Stimulated activated CD4-positive, alpha-beta T cell treated with anti-CD3 and anti-CD28 coated beads, Interleukin-15, amount 100 ng/mL, for 24 hours (primary cell): ENCODE measurements around the gene COL15A1.
"Not testable (repeated sequence)": the region's sequence is repeated elsewhere in the genome, so short reads cannot be mapped to it uniquely, and the experiment has no call there.

Source experiments
- DNase-seq: peaks from one replicate; pipeline ENCODE4 v3.0.0-alpha.2; 2020

Gene COL15A1

DNA sequence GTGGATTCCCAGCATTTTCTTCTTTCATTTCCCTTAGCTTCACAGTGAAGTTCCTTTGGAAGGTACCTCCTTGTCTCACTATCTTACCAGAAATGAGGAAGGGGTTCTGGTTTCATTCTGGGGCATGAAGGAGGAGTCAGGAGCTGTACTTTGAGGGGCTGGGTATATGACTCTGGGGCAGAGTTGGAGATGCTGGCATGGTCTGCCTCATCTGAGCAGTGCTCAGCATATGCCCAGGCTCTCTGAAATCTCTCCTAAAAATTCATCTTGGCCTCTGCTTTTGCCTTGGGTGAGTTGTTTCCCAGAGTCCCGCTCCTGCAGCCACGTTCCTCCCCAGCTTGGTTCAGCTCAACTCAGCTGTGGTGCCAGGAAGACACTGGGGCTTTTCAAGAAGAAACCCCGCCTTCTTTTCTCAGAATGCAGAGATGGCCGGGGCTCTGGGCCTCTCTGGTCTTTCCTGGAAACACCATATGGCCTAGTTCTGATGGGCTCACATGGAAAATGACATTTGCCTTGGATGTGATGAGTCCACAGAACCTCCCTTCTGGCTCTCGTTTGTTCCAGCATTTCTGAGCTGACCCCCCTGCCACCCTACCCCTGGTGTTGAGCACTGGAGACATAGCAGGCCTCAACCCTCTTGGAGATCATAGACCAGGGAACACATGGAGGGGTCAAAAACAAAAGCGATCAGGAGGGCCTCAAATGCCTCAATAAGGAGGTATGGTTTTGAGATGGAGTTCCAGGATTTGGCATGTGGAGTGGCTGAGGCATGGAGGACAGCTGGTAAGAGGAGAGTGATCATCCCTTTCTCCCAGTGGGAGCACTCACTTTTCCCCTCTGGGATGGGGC is 149.2 kb downstream of the COL15A1 start:
- peak; percentile 44 for DNase-seq

- peak; percentile 17 for DNase-seq
Observed at GRCh38 chr9:99093492-99093791, 149.7 kb downstream of the COL15A1 start.

DNA sequence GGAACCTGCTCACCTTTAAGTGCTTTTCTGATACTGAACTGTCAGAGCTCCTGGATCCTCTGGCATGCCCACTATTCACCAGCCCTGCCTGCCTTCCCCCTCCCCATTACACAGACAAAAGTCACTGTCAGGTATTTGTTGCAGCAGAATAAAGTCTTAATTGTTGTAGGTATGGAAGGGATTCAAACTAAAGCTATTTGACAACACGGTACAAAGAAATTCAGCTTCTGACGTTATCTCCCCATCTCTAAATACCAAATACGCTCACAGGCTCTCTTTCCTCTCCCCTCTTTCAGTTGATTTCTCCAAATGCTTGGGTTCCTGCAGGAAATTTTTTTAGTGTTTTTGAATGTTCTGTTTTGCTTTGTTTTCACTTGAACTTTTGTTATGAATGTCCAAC is 151.9 kb downstream of the COL15A1 start:
- no peak for DNase-seq

GRCh38 chr9:99096409-99096808 is 152.7 kb downstream of the COL15A1 start:
- no peak for DNase-seq

DNA sequence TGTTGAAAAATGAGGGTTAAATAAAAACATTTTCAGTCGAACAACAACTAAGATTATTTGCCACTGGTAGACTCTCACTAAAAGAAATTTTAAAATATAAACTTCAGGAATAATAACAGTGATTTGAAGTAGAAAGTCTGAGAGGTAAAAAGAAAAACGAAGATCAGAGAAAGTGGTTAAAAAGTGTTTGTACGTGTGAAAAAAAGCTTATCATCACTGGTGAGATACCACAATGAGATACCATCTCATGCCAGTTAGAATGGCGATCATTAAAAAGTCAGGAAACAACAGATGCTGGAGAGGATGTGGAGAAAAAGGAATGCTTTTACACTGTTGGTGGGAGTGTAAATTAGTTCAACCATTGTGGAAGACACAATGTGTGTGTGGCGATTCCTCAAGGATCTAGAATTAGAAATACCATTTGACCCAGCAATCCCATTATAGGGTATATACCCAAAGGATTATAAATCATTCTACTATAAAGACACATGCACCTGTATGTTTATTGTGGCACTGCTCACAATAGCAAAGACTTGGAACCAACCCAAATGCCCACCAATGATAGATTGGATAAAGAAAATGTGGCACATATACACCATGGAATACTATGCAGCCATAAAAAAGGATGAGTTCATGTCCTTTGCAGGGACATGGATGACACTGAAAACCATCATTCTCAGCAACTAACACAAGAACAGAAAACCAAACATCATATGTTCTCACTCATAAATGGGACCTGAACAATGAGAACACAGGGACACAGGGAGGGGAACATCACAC is 156.3 kb downstream of the COL15A1 start:
- not testable (repeated sequence) for DNase-seq

DNA sequence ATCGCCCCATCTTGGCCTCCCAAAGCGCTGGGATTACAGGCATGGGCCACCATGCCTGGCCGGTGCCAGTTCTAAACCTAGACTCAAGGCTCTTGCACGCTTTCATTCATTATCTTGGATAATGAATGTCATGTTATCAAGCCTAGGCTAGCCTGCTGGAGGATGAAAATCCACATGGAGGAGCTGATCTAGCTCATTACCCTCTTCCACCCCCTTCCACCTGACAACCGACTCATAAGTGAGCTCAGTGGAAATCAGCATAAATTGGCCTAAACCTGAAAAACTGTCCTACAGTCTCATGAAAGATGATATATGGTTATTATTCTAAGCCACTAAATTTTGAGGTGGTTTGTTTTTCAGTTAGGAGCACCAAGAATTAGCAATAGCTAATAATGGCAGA is 157.6 kb downstream of the COL15A1 start:
- DNase-seq: no peak

DNA sequence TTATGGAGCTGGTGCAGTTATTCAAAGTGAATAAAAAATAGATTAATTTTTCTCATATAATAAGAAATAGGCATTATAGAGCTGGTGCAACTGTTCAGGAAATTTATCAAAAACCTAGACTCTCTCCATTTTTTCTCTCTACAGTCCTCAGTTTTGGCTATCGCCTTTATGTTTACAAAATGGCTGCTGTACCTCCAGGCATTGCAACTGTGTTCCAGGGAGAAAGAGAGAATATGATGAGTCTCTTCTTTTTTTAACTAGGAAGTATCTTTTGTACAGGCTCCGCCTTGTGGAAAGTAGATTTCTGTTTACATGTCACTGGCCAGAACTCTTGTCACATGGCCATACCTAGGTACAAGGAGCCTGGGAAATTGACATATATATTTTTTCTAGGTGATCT is 158.1 kb downstream of the COL15A1 start:
- DNase-seq: no peak

- no peak for DNase-seq
Observed at GRCh38 chr9:99103054-99103895, 159.6 kb downstream of the COL15A1 start.

DNA sequence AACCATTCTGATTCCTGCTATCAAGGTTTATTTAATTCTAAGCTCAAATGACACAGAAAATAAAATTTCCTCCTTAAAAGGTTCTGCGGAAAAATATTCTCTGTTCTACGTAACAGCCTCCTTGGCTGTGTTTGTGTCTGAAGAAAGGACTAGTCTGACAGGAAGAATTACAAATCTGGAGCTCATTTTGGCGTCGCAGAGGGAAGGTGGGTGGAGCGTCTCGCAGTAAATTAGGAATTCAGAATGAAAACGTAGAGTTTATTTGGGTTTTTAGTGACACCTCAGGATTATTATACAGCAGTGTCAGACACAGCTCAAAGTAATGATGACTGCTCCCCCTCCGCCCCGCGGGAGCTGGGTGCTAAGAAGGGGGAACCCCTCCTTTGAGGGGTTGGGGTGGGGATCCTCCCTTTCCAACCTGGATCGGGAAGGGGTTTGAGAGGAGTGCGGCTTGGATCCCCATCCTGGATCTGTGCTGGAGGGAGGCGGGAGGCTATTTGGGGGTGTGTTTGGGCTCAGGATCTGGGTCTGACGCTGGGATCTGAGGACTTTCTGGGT is 160.3 kb downstream of the COL15A1 start:
- DNase-seq: no peak

GRCh38 chr9:99104459-99105151 is 160.9 kb downstream of the COL15A1 start, which contains the start of gene TGFBR1:
Gene TGFBR1, plus strand, starts transcription at chr9:99105113. Its CDS starts 93 bp downstream, at chr9:99105206.
- peak; percentile 95 for DNase-seq

DNA sequence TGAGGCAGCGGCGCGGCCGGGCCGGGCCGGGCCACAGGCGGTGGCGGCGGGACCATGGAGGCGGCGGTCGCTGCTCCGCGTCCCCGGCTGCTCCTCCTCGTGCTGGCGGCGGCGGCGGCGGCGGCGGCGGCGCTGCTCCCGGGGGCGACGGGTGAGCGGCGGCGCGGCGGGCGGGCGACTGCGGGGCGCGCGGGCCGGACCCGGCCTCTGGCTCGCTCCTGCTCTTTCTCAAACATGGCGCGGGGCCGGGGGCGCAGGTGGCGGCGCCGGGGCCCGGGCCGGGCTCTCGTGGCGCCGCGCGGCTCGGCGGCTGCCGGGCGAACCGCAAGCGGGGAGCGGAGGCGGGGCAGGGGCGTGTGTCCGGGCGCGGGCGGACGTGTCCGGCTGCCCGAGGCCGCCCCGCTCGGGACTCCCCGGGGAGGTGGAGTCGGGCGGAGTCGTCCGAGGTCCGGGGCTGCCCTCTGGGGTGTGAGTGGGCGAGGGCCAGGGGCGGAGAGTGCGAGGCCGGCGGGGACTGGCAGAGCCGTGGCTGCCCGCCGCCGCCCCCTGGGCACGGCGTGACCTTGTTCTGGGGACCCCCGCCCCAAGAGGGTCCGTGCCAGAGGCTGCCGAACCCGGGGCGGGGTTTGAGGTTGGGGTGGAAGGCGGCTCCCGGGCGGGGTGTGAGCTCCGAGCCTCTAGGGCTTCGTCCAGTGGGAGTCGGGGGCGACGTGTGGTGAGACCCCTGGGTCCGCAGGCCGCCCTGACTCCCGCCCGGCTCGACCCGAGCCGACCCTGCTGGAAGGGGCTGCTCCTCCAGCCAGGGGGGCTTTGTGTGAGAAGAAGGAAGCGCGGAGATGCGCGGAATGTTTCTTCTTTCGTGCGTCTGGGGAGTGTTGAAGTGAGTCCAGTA is 161.7 kb downstream of the COL15A1 start:
- peak; percentile 54 for DNase-seq

GRCh38 chr9:99106044-99106375 is 162.3 kb downstream of the COL15A1 start:
- no peak for DNase-seq

GRCh38 chr9:99107421-99107820 is 163.7 kb downstream of the COL15A1 start:
- no peak for DNase-seq

DNA sequence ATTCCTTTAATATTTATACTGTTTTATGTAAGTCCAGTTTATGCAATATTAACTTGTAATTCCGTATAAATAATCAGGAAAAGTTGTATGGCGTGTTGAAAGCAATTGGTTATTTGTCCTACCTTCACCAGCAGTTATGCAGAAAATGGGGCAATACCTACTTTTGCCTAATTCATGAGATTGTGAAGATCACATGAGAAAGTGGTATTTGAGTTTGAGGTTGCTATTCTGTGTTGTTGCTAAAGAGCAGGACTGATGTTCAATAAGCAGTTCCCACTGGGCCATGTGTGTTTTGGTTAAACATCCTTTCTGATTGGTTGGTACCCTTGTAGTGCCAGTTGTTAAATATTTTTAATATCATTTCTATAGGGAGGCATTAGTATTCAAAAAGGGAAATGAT is 164.4 kb downstream of the COL15A1 start:
- DNase-seq: no peak

DNA sequence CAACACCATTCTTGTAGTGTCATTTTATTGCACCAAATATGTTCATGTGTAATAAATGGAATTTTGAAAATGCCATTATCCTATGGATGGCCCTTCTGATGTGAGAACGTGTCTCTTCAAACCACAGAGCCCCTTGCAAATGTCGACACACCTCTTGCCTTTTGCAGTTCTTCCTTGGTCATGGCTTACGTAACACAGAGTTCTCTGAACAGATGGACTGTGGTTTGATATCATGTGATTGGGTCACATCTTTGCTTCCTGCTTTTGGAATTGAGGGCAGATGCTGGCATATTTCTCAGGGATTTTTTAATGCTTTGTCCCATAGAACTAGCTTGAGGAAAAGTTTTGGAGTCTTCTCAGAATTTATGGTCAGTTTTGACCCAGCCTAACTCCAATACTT is 165.8 kb downstream of the COL15A1 start:
- DNase-seq: no peak

- DNase-seq: peak; percentile 17
Observed at GRCh38 chr9:99112750-99113413, 169.2 kb downstream of the COL15A1 start.

DNA sequence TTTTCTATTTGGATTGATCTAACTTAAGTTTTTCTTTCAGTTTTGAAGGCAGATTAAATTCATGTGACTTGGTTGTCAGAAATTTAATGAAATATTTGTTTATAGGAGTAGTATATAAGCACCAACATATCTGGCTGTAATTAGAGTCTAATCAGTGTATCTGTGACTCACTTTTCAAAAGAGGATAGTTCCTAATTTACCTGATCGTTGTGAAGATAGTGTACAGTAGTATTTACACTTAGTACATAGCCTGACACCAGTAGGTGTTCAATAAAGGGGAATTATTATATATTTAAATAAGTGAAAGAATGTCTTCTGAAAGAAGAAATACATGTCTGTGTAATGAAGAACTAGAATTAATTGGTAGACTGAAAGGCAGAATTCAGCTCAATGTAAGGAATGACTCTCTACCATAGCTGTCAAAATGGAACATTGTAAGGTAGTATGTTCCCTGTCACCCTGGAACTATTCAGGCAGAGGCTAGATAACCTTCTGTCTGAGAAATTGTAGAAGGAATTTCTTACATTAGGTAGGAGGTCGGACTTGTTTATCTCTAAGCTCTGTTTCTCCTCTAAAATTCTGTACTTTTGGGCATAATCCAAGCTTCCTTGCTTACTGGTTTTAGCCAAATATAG is 169.8 kb downstream of the COL15A1 start:
- no peak for DNase-seq

DNA sequence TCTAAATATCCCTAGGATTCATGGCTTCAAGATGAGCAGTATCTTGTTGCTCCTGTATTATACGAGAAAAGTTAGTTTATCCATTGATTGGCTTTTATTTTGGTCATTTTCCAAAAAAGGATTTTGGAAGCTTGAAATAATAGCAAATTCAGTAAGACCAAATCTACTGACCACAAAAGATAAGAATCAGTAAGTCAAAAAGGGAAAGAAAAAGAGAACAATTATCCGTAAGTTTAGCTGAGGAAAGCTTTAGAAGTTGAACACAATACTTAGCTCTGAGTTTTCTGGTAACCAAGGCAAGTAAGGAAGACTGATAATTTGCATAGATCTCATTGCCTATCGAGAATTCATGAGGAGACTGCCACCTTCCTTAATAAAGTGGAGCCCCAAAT is 170.3 kb downstream of the COL15A1 start:
- no peak for DNase-seq

- DNase-seq: no peak
Observed at GRCh38 chr9:99114846-99115500, 171.3 kb downstream of the COL15A1 start.

GRCh38 chr9:99116003-99116411 is 172.3 kb downstream of the COL15A1 start:
- no peak for DNase-seq
